HepG2 (cell line): Measurements from ENCODE around the gene WDR43. TPM values are rescaled to one million over a fixed set of nuclear protein-coding genes. Genes with fewer than 3 reads are reported as not detected.

Source experiments
- ATAC-seq: fragments of 200-7000 bp; cut with Tn5 transposase; 3 replicates; pipeline ENCODE4 v1.9.1; 2020; ENCODE audit warnings: mild to moderate bottlenecking, moderate library complexity
- BruUV-seq: library from RNA; stranded (reverse); fragments of 400-500 nt; replicated peaks from 2 replicates; lab custom pipeline; 2021; lab: Mats Ljungman, UMichigan
- CTCF ChIA-PET: fragments of 300-600 bp; formaldehyde crosslinking; extraction: SDS; loops from one replicate; lab custom pipeline; 2021; ENCODE audit warnings: low total read pairs, inconsistent platforms, low intra/inter-chr PET ratio; lab: Yijun Ruan, JAX
- POLR2A ChIA-PET: fragments of 350-600 bp; sonication (Branson Sonifier 250); formaldehyde crosslinking; loops from one replicate; lab custom pipeline; 2020; ENCODE audit warnings: antibody characterized with exemption, inconsistent platforms; lab: Yijun Ruan, JAX
- DNase-seq: peaks from one replicate; pipeline ENCODE4 v3.0.0-alpha.2; 2015; ENCODE audit warnings: low spot score
- FAIRE-seq: peaks from 3 replicates; lab custom pipeline; 2011; peaks lifted over from hg19 to GRCh38; lab: Jason Lieb, UNC
- H2AFZ ChIP-seq: one replicate; pipeline ENCODE4 v1.6.1; 2011; ENCODE audit warnings: low read length, inconsistent platforms
- H3K27ac ChIP-seq: fragments of 300-600 bp; 3 replicates; pipeline ENCODE4 v1.8.0; 2011; ENCODE audit warnings: mixed run types, mild to moderate bottlenecking, mixed read lengths, low read length, inconsistent platforms; ENCODE audit not compliant: insufficient read depth; ENCODE audit errors: extremely low read length
- H3K27me3 ChIP-seq, 2 experiments: fragments of 200-600 bp in 1 of 2; 2 replicates in 1 of 2; 3 replicates in 1 of 2; pipeline versions ENCODE4 v1.6.0 to v1.8.0; 2011; ENCODE audit warnings: low read length in 2 of 2, mild to moderate bottlenecking in 2 of 2, moderate library complexity in 2 of 2, inconsistent platforms in 1 of 2; ENCODE audit not compliant: insufficient read depth in 2 of 2, control insufficient read depth in 1 of 2
- H3K36me3 ChIP-seq, 2 experiments: fragments of 200-600 bp in 1 of 2; replicated peaks in 1 of 2; 2 replicates in 1 of 2; 3 replicates in 1 of 2; pipeline versions ENCODE4 v1.5.1 to v1.8.0; 2011; ENCODE audit warnings: low read length in 2 of 2, inconsistent platforms in 1 of 2; ENCODE audit not compliant: insufficient read depth in 2 of 2, control insufficient read depth in 1 of 2
- H3K4me1 ChIP-seq: 2 replicates; pipeline ENCODE4 v1.5.1; 2012; ENCODE audit warnings: low read length, inconsistent platforms; ENCODE audit not compliant: insufficient read depth
- H3K4me2 ChIP-seq: 2 replicates; pipeline ENCODE4 v1.6.0; 2011; ENCODE audit warnings: low read depth, low read length, inconsistent platforms
- H3K4me3 ChIP-seq, 3 experiments: fragments of 200-600 bp in 1 of 3; sonication (generic), shearing (Covaris generic) in 1 of 3; replicated peaks in 1 of 3; 2 replicates each; pipeline ENCODE4 v1.5.1; 2011 to 2016; ENCODE audit warnings: low read length in 3 of 3, inconsistent platforms in 2 of 3, low read depth in 2 of 3, mild to moderate bottlenecking in 2 of 3, control low read depth in 1 of 3, mixed read lengths in 1 of 3; ENCODE audit not compliant: insufficient read depth in 1 of 3
- H3K79me2 ChIP-seq: one replicate; pipeline ENCODE4 v1.6.1; 2011; ENCODE audit warnings: low read length, inconsistent platforms; ENCODE audit not compliant: insufficient read depth
- H3K9ac ChIP-seq: 2 replicates; pipeline ENCODE4 v1.6.0; 2011; ENCODE audit warnings: mild to moderate bottlenecking, low read depth, low read length, inconsistent platforms; ENCODE audit not compliant: insufficient read depth
- H3K9me3 ChIP-seq: 2 replicates; pipeline ENCODE4 v1.5.1; 2012; ENCODE audit warnings: mild to moderate bottlenecking, low read length
- H4K20me1 ChIP-seq: 2 replicates; pipeline ENCODE4 v1.6.0; 2011; ENCODE audit warnings: inconsistent platforms, mild to moderate bottlenecking, low read length, moderate library complexity; ENCODE audit not compliant: insufficient read depth
- ADNP ChIP-seq: sonication (generic); formaldehyde crosslinking; IDR thresholded peaks from 2 replicates; pipeline ENCODE4 v1.4.0; 2020; ENCODE audit warnings: missing genetic modification reagents
- AKAP8 ChIP-seq: sonication (generic); formaldehyde crosslinking; IDR thresholded peaks from 2 replicates; pipeline ENCODE4 v1.5.1; 2020; ENCODE audit warnings: mild to moderate bottlenecking, missing genetic modification reagents
- BRD4 ChIP-seq: sonication (generic); formaldehyde crosslinking; IDR thresholded peaks from 2 replicates; pipeline ENCODE4 v1.4.0; 2020; ENCODE audit warnings: missing genetic modification reagents
- EED ChIP-seq: sonication (generic); formaldehyde crosslinking; IDR thresholded peaks from 2 replicates; pipeline ENCODE4 v1.5.0; 2020; ENCODE audit warnings: mild to moderate bottlenecking, missing genetic modification reagents
- ETV5 ChIP-seq: IDR thresholded peaks from 2 replicates; pipeline ENCODE4 v1.6.1; 2018; ENCODE audit warnings: missing biosample characterization, missing genetic modification reagents, inconsistent platforms, borderline replicate concordance
- GTF2F1 ChIP-seq: fragments of 150-350 bp; IDR thresholded peaks from 2 replicates; pipeline ENCODE4 v1.6.1; 2014; ENCODE audit warnings: low read length
- HNF4A ChIP-seq: sonication (generic); formaldehyde crosslinking; IDR thresholded peaks from 2 replicates; pipeline ENCODE4 v1.4.0; 2020; ENCODE audit warnings: missing genetic modification reagents
- HOXA7 ChIP-seq: sonication (generic); formaldehyde crosslinking; IDR thresholded peaks from 2 replicates; pipeline ENCODE4 v1.8.1; 2022; ENCODE audit warnings: mild to moderate bottlenecking, missing genetic modification reagents, moderate library complexity
- LRRFIP1 ChIP-seq: sonication (generic); formaldehyde crosslinking; conservative IDR thresholded peaks from 2 replicates; pipeline ENCODE4 v1.4.0; 2020; ENCODE audit warnings: missing genetic modification reagents
- MTERF4 ChIP-seq: sonication (generic); formaldehyde crosslinking; IDR thresholded peaks from 2 replicates; pipeline ENCODE4 v1.8.0; 2023; ENCODE audit warnings: mild to moderate bottlenecking, missing genetic modification reagents
- MXD3 ChIP-seq: IDR thresholded peaks from 2 replicates; pipeline ENCODE4 v1.6.1; 2016; ENCODE audit warnings: mild to moderate bottlenecking, missing biosample characterization, missing genetic modification reagents
- NAIF1 ChIP-seq: sonication (generic); formaldehyde crosslinking; IDR thresholded peaks from 2 replicates; pipeline ENCODE4 v1.5.0; 2020; ENCODE audit warnings: mild to moderate bottlenecking, missing genetic modification reagents, borderline replicate concordance
- NFKB2 ChIP-seq: sonication (generic); formaldehyde crosslinking; IDR thresholded peaks from 2 replicates; pipeline ENCODE4 v1.4.0; 2020; ENCODE audit warnings: missing genetic modification reagents, borderline replicate concordance
- ZNF224 ChIP-seq: sonication (generic); formaldehyde crosslinking; IDR thresholded peaks from 2 replicates; pipeline ENCODE4 v1.5.0; 2020; ENCODE audit warnings: mild to moderate bottlenecking, missing genetic modification reagents
- ZNF275 ChIP-seq: sonication (generic); formaldehyde crosslinking; IDR thresholded peaks from 2 replicates; pipeline ENCODE4 v1.8.0; 2022; ENCODE audit warnings: missing genetic modification reagents, mild to moderate bottlenecking, inconsistent platforms, borderline replicate concordance
- ZNF30 ChIP-seq: sonication (generic); formaldehyde crosslinking; IDR thresholded peaks from 2 replicates; pipeline ENCODE4 v1.5.0; 2020; ENCODE audit warnings: mild to moderate bottlenecking, missing genetic modification reagents
- ZNF550 ChIP-seq: sonication (generic); formaldehyde crosslinking; IDR thresholded peaks from 2 replicates; pipeline ENCODE4 v1.4.0; 2020; ENCODE audit warnings: mild to moderate bottlenecking, missing genetic modification reagents, borderline replicate concordance
- ZNF644 ChIP-seq: IDR thresholded peaks from 2 replicates; pipeline ENCODE4 v1.6.1; 2016; ENCODE audit warnings: low read depth
- ZSCAN12 ChIP-seq: sonication (generic); formaldehyde crosslinking; IDR thresholded peaks from 2 replicates; pipeline ENCODE4 v1.9.0; 2021; ENCODE audit warnings: mild to moderate bottlenecking, missing genetic modification reagents
- WGBS: methylation state at CpG from one replicate; pipeline ENCODE4 v1.1.6; 2017; ENCODE audit warnings: low lambda C conversion rate; 5-methylcytosine and 5-hydroxymethylcytosine counted together
- in situ Hi-C: cut with HindIII; loops from 2 replicates; pipeline ENCODE4 v1.10.0; 2017; ENCODE audit warnings: low pct_unique_long_range_greater_than_20kb; ENCODE audit not compliant: extremely low pct_ligation_motif_present
- intact Hi-C: fragments of 100-400 bp; cut with micrococcal nuclease; formaldehyde crosslinking; loops from one replicate; pipeline ENCODE4 v1.10.0; 2022; ENCODE audit not compliant: unreplicated experiment
- polyA plus RNA-seq, 8 experiments: library from polyadenylated mRNA; depleted of rRNA in 3 of 8; stranded (reverse) in 7 of 8; unstranded in 1 of 8; fragments of >200 nt; fragmentation: Illumina TruSeq in 4 of 8; extraction: Trizol in 4 of 8; gene quantifications; 2 replicates each; pipeline versions ENCODE4 v1.2.1 to v1.2.3, GENCODE V29; 2011 to 2016; ENCODE audit warnings: low read depth in 4 of 8, missing spikeins in 1 of 8, mixed read lengths in 1 of 8; ENCODE audit not compliant: insufficient read depth in 1 of 8
- total RNA-seq, 5 experiments: library from RNA; depleted of rRNA; stranded (reverse); fragments of >200 nt; fragmentation: Illumina TruSeq; extraction: Trizol; gene quantifications; 2 replicates each; pipeline ENCODE4 v1.2.3, GENCODE V29; 2016; ENCODE audit warnings: low read depth in 1 of 5

Gene WDR43
- total and polyA plus RNA-seq, 2 of the 13 experiments (the other 11 are each of a cell fraction or from before 2014, with no cell fraction given) = 121 to 167 TPM

- peak within 1 kb of the TSS; percentile 73 for H3K27ac ChIP-seq
- ChIA-PET POLR2A (interaction anchor here (0.8 to 2.8 kb wide), 13 partner anchors 9 to 119 kb away, joined by 3 to 52 read pairs (median 4); partner anchors contain the start of genes PPP1CB and WDR43), CTCF (no interaction called here)
- H3K27me3 ChIP-seq = no peaks in the 10 kb centered on the region; a peak in 1 of 5 replicates
- DNase-seq (peak; percentile 94), FAIRE-seq (peak; percentile 85), ATAC-seq (peak; percentile 98)
- H3K4me3 ChIP-seq = peak within 1 kb of the TSS; percentile 88 to 98 (median 92)
- H2AFZ ChIP-seq = peak within 1 kb of the TSS; percentile 98
- intact Hi-C loops (loop anchor here (1.0 kb wide), 2 partner anchors 24 to 28 kb away; partner anchors contain the start of gene WDR43), in situ Hi-C loops (no loop called here)
- peaks cover 36% of the 10 kb centered on the region for H3K79me2 ChIP-seq
- H3K9me3 ChIP-seq = no peaks in the 10 kb centered on the region
- H4K20me1 ChIP-seq = no peaks in the 10 kb centered on the region
- BruUV-seq = TSS peak; percentile 99
- peaks cover 0 to 9% of the 10 kb centered on the region in 2 experiments; a peak in 1 of 5 replicates for H3K36me3 ChIP-seq
- H3K4me2 ChIP-seq = peak within 1 kb of the TSS; percentile 82
- H3K9ac ChIP-seq = peak within 1 kb of the TSS; percentile 84
- H3K4me1 ChIP-seq = peaks cover 52% of the 10 kb centered on the region
- WGBS = 2% methylated on average over 17 of the region's 57 CpGs
- TF ChIP-seq ZNF224 (CRISPR knock-in tag) (no peak), HNF4A (CRISPR knock-in tag) (peak; percentile 58), BRD4 (CRISPR knock-in tag) (peak; percentile 83), MXD3 (CRISPR knock-in tag) (peak; percentile 96; the same call in 1 of the 2 replicates), ADNP (CRISPR knock-in tag) (no peak), ZNF644 (CRISPR knock-in tag) (0 out of 2 replicates have a peak, but pooled peaks have one; percentile 38), ZSCAN12 (CRISPR knock-in tag) (peak; percentile 26), GTF2F1 (no peak), HOXA7 (CRISPR knock-in tag) (no peak), LRRFIP1 (CRISPR knock-in tag) (peak; percentile 62; the same call in 1 of the 2 replicates), ZNF30 (no peak), NAIF1 (no peak), AKAP8 (no peak), NFKB2 (CRISPR knock-in tag) (peak; percentile 87; the same call in 1 of the 2 replicates), ZNF550 (CRISPR knock-in tag) (peak; percentile 80; the same call in 1 of the 2 replicates), MTERF4 (CRISPR knock-in tag) (no peak; the same call in 1 of the 2 replicates), ETV5 (peak; percentile 78), ZNF275 (no peak), EED (CRISPR knock-in tag) (peak; percentile 93)
Measured at GRCh38 chr2:28870146-28870891, 24.1 kb upstream of the WDR43 start, which contains the start of gene TRMT61B. TSS of gene TRMT61B (minus strand) at chr2:28870309. CDS start at chr2:28870277, 32 bp downstream.
